Upper lobe of left lung (tissue), 4 donors: ENCODE results near the gene IFI44.

Experiments used
- CTCF ChIP-seq, 6 experiments: fragments of 450-650 bp in 4 of 6; fragments of 200-600 bp in 2 of 6; sonication (generic) in 2 of 6; IDR thresholded peaks; one replicate each; pipeline ENCODE4 v1.5.1; 2016 to 2019; ENCODE audit warnings: antibody characterized with exemption in 6 of 6
- EP300 ChIP-seq, 4 donors: sonication (generic); formaldehyde crosslinking; IDR thresholded peaks; one replicate each; pipeline ENCODE4 v1.5.1; 2017; ENCODE audit warnings: antibody characterized with exemption in 4 of 4, control low read depth in 2 of 4
- POLR2A ChIP-seq, 4 donors: fragments of 450-650 bp; IDR thresholded peaks; one replicate each; pipeline ENCODE4 v1.5.1; 2016 to 2017; ENCODE audit warnings: antibody characterized with exemption in 4 of 4, mild to moderate bottlenecking in 2 of 4
- POLR2AphosphoS5 ChIP-seq, 2 donors: sonication (generic); formaldehyde crosslinking; IDR thresholded peaks; one replicate each; pipeline ENCODE4 v1.5.1; 2017; ENCODE audit warnings: antibody characterized with exemption in 2 of 2

GRCh38 chr1:78619446-78619802, 30.2 kb upstream of the IFI44 start:
- TF ChIP-seq POLR2AphosphoS5 (IDR thresholded peaks at IDR 0.05) (no peak), CTCF (IDR thresholded peaks at IDR 0.05) (no peak), POLR2A (IDR thresholded peaks at IDR 0.05) (no peak), EP300 (IDR thresholded peaks at IDR 0.05) (no peak)
